GM21737 (cell line): ENCODE data around the gene MEF2C.
A peak's percentile ranks its signal among the peaks of the same experiment; 100 is the strongest.

Experiments
- ATAC-seq: cut with Tn5 transposase; IDR thresholded peaks from one replicate; pipeline ENCODE4 v1.9.1; 2021; ENCODE audit warnings: mild to moderate bottlenecking, moderate library complexity; ENCODE audit not compliant: unreplicated experiment

Gene MEF2C

GRCh38 chr5:88691945-88692868 is 190.8 kb downstream of the MEF2C start:
- no peak for ATAC-seq

GRCh38 chr5:88691230-88691582 is 191.8 kb downstream of the MEF2C start:
- ATAC-seq = no peak

GRCh38 chr5:88690409-88691229 is 192.4 kb downstream of the MEF2C start:
- ATAC-seq = peak; percentile 86

- no peak for ATAC-seq
These were observed 193.1 kb downstream of the MEF2C start for GRCh38 chr5:88689668-88690408.

- no peak for ATAC-seq
These were observed 193.9 kb downstream of the MEF2C start for GRCh38 chr5:88688984-88689667.

- no peak for ATAC-seq
These were observed 194.6 kb downstream of the MEF2C start for GRCh38 chr5:88688156-88688983.

- ATAC-seq = no peak
These were observed 195.5 kb downstream of the MEF2C start for GRCh38 chr5:88687373-88687911.

GRCh38 chr5:88686726-88687125 is 196.3 kb downstream of the MEF2C start:
- no peak for ATAC-seq

- ATAC-seq = no peak
These were observed 197.1 kb downstream of the MEF2C start for GRCh38 chr5:88685591-88686541.

GRCh38 chr5:88683506-88684135 is 199.4 kb downstream of the MEF2C start:
- ATAC-seq = no peak

- ATAC-seq = no peak
These were observed 200.1 kb downstream of the MEF2C start for GRCh38 chr5:88682881-88683361.

GRCh38 chr5:88682131-88682530 is 200.9 kb downstream of the MEF2C start:
- ATAC-seq = no peak

GRCh38 chr5:88681211-88681803 is 201.7 kb downstream of the MEF2C start:
- ATAC-seq = no peak

- peak; percentile 73 for ATAC-seq
These were observed 202.5 kb downstream of the MEF2C start for GRCh38 chr5:88680253-88681132.

- no peak for ATAC-seq
These were observed 203.3 kb downstream of the MEF2C start for GRCh38 chr5:88679638-88680037.

- ATAC-seq = no peak
These were observed 204.1 kb downstream of the MEF2C start for GRCh38 chr5:88678770-88679381.
